ENCODE measurements around the gene SPNS2.

- TF ChIP-seq CTCF (conservative IDR thresholded peaks at IDR 0.05; ENCODE audit: low read length) (no peak), EZH2phosphoT487 (IDR thresholded peaks at IDR 0.05; ENCODE audit: borderline replicate concordance) (no peak)
Measured at GRCh38 chr17:4573669-4574068, 75.0 kb downstream of the SPNS2 start.
